Endothelial cell of umbilical vein (primary cell): ENCODE data around the gene CDK2. TPM values are rescaled to one million over a fixed set of nuclear protein-coding genes. Genes with fewer than 3 reads are reported as not detected.

Source experiments
- BruUV-seq: library from RNA; stranded (reverse); fragments of 400-500 nt; replicated peaks from 2 replicates; lab custom pipeline; 2021; lab: Mats Ljungman, UMichigan
- CTCF ChIA-PET: fragments of 300-600, 350-600 bp; sonication (Branson Sonifier 250); formaldehyde crosslinking; loops from one replicate; lab custom pipeline; 2021; ENCODE audit warnings: antibody characterized with exemption, inconsistent platforms; lab: Charles Lee
- POLR2A ChIA-PET: fragments of 300-600, 350-600 bp; sonication (Branson Sonifier 250); formaldehyde crosslinking; loops from one replicate; lab custom pipeline; 2021; ENCODE audit warnings: antibody characterized with exemption, inconsistent platforms; lab: Charles Lee
- DNase-seq: peaks from one replicate; pipeline ENCODE4 v3.0.0-alpha.2; 2011; ENCODE audit warnings: low read depth, low spot score
- FAIRE-seq: peaks from 2 replicates; lab custom pipeline; 2011; peaks lifted over from hg19 to GRCh38; lab: Jason Lieb, UNC
- H2AFZ ChIP-seq: 2 replicates; pipeline ENCODE4 v1.6.0; 2012; ENCODE audit warnings: low read depth, low read length, control low read depth, inconsistent platforms
- H3K27ac ChIP-seq: 2 replicates; pipeline ENCODE4 v1.5.1; 2011; ENCODE audit warnings: low read depth, mild to moderate bottlenecking, control low read depth, low read length, moderate library complexity; ENCODE audit not compliant: insufficient read depth
- H3K27me3 ChIP-seq, 2 experiments: 2 replicates each; pipeline versions ENCODE4 v1.6.0 to v1.6.1; 2011; ENCODE audit warnings: low read length in 2 of 2, mixed read lengths in 1 of 2; ENCODE audit not compliant: control insufficient read depth in 2 of 2, insufficient read depth in 2 of 2
- H3K36me3 ChIP-seq, 2 experiments: 2 replicates in 1 of 2; 3 replicates in 1 of 2; pipeline ENCODE4 v1.5.1; 2011; ENCODE audit warnings: low read length in 2 of 2, mild to moderate bottlenecking in 1 of 2, moderate library complexity in 1 of 2; ENCODE audit not compliant: control insufficient read depth in 2 of 2, insufficient read depth in 2 of 2; ENCODE audit errors: extremely low read depth in 1 of 2
- H3K4me1 ChIP-seq: 3 replicates; pipeline ENCODE4 v1.5.1; 2011; ENCODE audit warnings: mild to moderate bottlenecking, low read length; ENCODE audit not compliant: control insufficient read depth, insufficient read depth; ENCODE audit errors: extremely low read depth
- H3K4me2 ChIP-seq: 2 replicates; pipeline ENCODE4 v1.6.1; 2011; ENCODE audit warnings: low read length, control low read depth, mixed read lengths; ENCODE audit not compliant: insufficient read depth
- H3K4me3 ChIP-seq, 3 experiments: fragments of 200-600 bp in 1 of 3; sonication (generic), shearing (Covaris generic) in 1 of 3; replicated peaks in 1 of 3; 2 replicates each; pipeline ENCODE4 v1.5.1; 2011 to 2016; ENCODE audit warnings: control low read depth in 3 of 3, low read length in 3 of 3, mild to moderate bottlenecking in 2 of 3, inconsistent platforms in 1 of 3, low read depth in 1 of 3, moderate library complexity in 1 of 3; ENCODE audit not compliant: insufficient read depth in 1 of 3
- H3K79me2 ChIP-seq: 2 replicates; pipeline ENCODE4 v1.6.0; 2012; ENCODE audit warnings: low read length, inconsistent platforms; ENCODE audit not compliant: control insufficient read depth, insufficient read depth
- H3K9ac ChIP-seq: replicated peaks from 2 replicates; pipeline ENCODE3; 2011; ENCODE audit warnings: low read length, control low read depth; ENCODE audit not compliant: insufficient read depth; ENCODE audit errors: extremely low read depth
- H3K9me1 ChIP-seq: replicated peaks from 3 replicates; pipeline ENCODE4 v1.6.0; 2011; ENCODE audit warnings: mild to moderate bottlenecking, low read length; ENCODE audit not compliant: control insufficient read depth, insufficient read depth; ENCODE audit errors: extremely low read depth
- H3K9me3 ChIP-seq: replicated peaks from 2 replicates; pipeline ENCODE4 v1.5.1; 2012; ENCODE audit warnings: low read length, inconsistent platforms; ENCODE audit not compliant: control insufficient read depth, insufficient read depth
- H4K20me1 ChIP-seq: replicated peaks from 2 replicates; pipeline ENCODE3; 2011; ENCODE audit warnings: mild to moderate bottlenecking, low read length; ENCODE audit not compliant: control insufficient read depth, insufficient read depth; ENCODE audit errors: extremely low read depth
- EZH2 ChIP-seq: IDR thresholded peaks from 2 replicates; pipeline ENCODE4 v1.6.1; 2012; ENCODE audit warnings: borderline replicate concordance, low read depth, mild to moderate bottlenecking, moderate library complexity, low read length, inconsistent platforms; ENCODE audit not compliant: severe bottlenecking
- POLR2A ChIP-seq: IDR thresholded peaks from 2 replicates; pipeline ENCODE4 v1.6.1; 2012; ENCODE audit warnings: low read depth, mild to moderate bottlenecking, control low read depth, low read length
- dilution Hi-C: fragments of 300-500 bp; cut with MboI; formaldehyde crosslinking; loops from one replicate; pipeline ENCODE4 v1.15.0; 2019; ENCODE audit warnings: low sequenced_read_pairs; ENCODE audit not compliant: extremely low pct_ligation_motif_present
- intact Hi-C: fragments of 100-400 bp; cut with micrococcal nuclease; formaldehyde crosslinking; loops from one replicate; pipeline ENCODE4 v1.10.0; 2022
- polyA plus RNA-seq, 4 experiments: library from polyadenylated mRNA; depleted of rRNA in 3 of 4; stranded (reverse) in 3 of 4; unstranded in 1 of 4; fragments of >200 nt; gene quantifications; 2 replicates each; pipeline versions ENCODE4 v1.2.1 to v1.2.3, GENCODE V29; 2011 to 2012; ENCODE audit warnings: missing spikeins in 1 of 4
- total RNA-seq: library from RNA; stranded (reverse); gene quantifications from 2 replicates; pipeline ENCODE4 v1.2.3, GENCODE V29; 2021
- TF ChIP-seq, protein P1 (sequence below), 2 donors: IDR thresholded peaks; 1 replicate in 1 of 2; 2 replicates in 1 of 2; pipeline ENCODE4 v1.5.1; 2011; ENCODE audit warnings: low read length in 2 of 2, mild to moderate bottlenecking in 2 of 2, moderate library complexity in 2 of 2, control low read depth in 1 of 2, inconsistent platforms in 1 of 2, low read depth in 1 of 2; ENCODE audit not compliant: insufficient read depth in 1 of 2; ENCODE audit errors: extremely low read depth in 1 of 2
- TF ChIP-seq, protein P2 (sequence below): IDR thresholded peaks from 2 replicates; pipeline ENCODE4 v1.6.1; 2011; ENCODE audit not compliant: insufficient read depth, insufficient read length

CDK2 gene
- total and polyA plus RNA-seq, 2 donors (not counting 3 experiments of a cell fraction or from before 2014, with no cell fraction given), result 46.7 to 69.8 TPM

DNA sequence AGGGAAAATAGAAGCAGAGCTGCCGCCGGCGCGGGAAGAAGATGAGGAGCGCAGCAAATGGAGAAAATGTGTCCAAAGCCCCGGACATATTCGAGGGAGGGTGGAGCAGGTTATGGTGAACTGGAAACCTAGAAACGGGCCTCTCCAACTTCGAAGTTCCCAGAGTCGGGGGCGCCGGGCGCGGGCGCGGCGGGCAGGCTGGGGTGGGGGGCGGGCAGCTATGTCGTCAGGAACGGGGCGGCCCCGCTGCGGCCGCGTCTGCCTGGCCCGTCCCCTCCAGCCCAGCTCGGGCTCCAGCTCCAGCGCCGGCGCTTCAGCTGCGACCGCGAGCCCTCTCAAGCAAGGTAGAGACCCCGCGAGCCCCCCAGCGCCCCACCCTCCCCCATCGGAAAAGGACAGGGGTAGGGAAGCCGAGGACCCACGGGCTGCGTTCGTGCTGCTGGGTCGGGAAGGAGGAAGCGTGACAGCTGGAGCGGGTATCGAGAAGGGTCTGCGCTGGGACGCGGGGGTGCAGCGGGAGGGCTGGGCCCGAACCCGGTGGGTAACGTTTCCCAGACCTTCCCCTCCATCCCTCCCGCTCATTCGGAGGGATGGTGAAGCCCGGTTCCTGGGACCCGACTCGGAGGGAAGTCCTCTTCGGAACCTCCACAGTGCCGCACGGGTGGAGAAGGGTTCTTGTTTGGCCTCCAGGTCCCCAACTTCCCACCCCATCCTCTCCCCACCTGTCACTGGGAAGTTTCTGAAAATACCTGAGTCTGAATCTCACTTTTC is 34.7 kb upstream of the CDK2 start:
- H4K20me1 ChIP-seq, result no peaks in the 10 kb centered on the region
- dilution Hi-C loops (no loop called here), intact Hi-C loops (loop anchor here (1.0 to 5.0 kb wide), 4 partner anchors 8 to 110 kb away; partner anchors contain the start of gene RPS26)
- H3K27me3 ChIP-seq, result no peaks in the 10 kb centered on the region
- TF ChIP-seq, protein P1, sequence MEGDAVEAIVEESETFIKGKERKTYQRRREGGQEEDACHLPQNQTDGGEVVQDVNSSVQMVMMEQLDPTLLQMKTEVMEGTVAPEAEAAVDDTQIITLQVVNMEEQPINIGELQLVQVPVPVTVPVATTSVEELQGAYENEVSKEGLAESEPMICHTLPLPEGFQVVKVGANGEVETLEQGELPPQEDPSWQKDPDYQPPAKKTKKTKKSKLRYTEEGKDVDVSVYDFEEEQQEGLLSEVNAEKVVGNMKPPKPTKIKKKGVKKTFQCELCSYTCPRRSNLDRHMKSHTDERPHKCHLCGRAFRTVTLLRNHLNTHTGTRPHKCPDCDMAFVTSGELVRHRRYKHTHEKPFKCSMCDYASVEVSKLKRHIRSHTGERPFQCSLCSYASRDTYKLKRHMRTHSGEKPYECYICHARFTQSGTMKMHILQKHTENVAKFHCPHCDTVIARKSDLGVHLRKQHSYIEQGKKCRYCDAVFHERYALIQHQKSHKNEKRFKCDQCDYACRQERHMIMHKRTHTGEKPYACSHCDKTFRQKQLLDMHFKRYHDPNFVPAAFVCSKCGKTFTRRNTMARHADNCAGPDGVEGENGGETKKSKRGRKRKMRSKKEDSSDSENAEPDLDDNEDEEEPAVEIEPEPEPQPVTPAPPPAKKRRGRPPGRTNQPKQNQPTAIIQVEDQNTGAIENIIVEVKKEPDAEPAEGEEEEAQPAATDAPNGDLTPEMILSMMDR (IDR thresholded peaks at IDR 0.05; ENCODE audit: extremely low read depth in 1 of 2, insufficient read depth in 1 of 2, low read depth in 1 of 2, low read length in 2 of 2), result no peak
- TF ChIP-seq EZH2, result no peak
- TF ChIP-seq POLR2A, result peak; percentile 64
- TF ChIP-seq, protein P2, sequence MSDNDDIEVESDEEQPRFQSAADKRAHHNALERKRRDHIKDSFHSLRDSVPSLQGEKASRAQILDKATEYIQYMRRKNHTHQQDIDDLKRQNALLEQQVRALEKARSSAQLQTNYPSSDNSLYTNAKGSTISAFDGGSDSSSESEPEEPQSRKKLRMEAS, result no peak
- H3K9me1 ChIP-seq, result no peaks in the 10 kb centered on the region
- peaks cover 3% of the 10 kb centered on the region for H3K79me2 ChIP-seq
- POLR2A ChIA-PET, result interaction anchor here (1.1 kb wide), 1 partner anchor 115 kb away, joined by 3 read pairs; the partner anchor contains the start of genes ORMDL2 and SARNP
- DNase-seq (peak; percentile 50), FAIRE-seq (peak; percentile 69)
- BruUV-seq, result no TSS peak
- peak overlapping the region; percentile 62 for H3K9ac ChIP-seq
- CTCF ChIA-PET, result interaction anchor here (0.6 to 2.9 kb wide), 14 partner anchors 8 to 202 kb away, joined by 3 to 37 read pairs (median 5); partner anchors contain the start of genes ORMDL2, RAB5B and SARNP
- H3K36me3 ChIP-seq, result no peaks in the 10 kb centered on the region
- peak overlapping the region; percentile 53 to 93 (median 70) for H3K4me3 ChIP-seq
- peak overlapping the region; percentile 42 for H3K27ac ChIP-seq
- peaks cover 33% of the 10 kb centered on the region for H3K4me1 ChIP-seq
- peak overlapping the region; percentile 85 for H3K4me2 ChIP-seq
- peak overlapping the region; percentile 86 for H2AFZ ChIP-seq
- H3K9me3 ChIP-seq, result no peaks in the 10 kb centered on the region
